ENCODE results near the gene VAC14.

GRCh38 chr16:70696355-70696754 is 104.6 kb downstream of the VAC14 start:
- TF ChIP-seq CTCF (IDR thresholded peaks at IDR 0.05; ENCODE audit: low read length), result no peak
- no peak for TF ChIP-seq EZH2 (IDR thresholded peaks at IDR 0.05; ENCODE audit: borderline replicate concordance, low read length)

All from OCI-LY1 (cell line).